Measurements from ENCODE around the gene LRMDA. TPM values are rescaled to one million over a fixed set of nuclear protein-coding genes. Genes with fewer than 3 reads are reported as not detected.

Gene LRMDA
- total and polyA plus RNA-seq, 12 donors, result 30.7 to 132 (median 78.1) TPM

DNA sequence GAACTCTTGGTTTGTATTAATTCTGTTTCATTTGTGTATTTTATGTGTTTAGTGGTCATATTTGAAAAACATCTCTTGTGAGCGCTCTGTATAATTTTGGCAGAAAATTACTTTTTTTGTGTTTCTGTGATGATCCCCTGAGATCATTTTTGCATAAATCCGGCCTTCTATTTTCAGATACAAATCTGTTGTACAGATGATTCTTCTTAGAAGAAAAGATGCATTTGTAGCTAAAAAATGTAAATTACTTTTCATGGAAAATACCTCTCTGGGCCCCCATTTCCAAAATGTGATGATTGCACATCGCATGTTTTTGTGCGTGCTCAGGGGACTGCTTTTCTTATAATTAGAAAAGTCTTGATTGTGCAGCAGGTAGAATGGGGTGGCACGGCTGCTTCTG is 395.4 kb downstream of the LRMDA start:
- DNase-seq, result no peak
- H3K4me1 ChIP-seq (replicated peaks in 1 of 2), result peaks cover 0 to 4% of the 10 kb centered on the region in 2 donors
- 77 to 94% (median 84%) methylated on average over 5 of the region's 5 CpGs for WGBS, 4 donors

GRCh38 chr10:75827587-75828021 is 396.2 kb downstream of the LRMDA start:
- intact Hi-C loops (cut with DNase I), result no loop called here
- Histone ChIP-seq H3K9me3 (replicated peaks in 1 of 3) (no peaks in the 10 kb centered on the region), H3K4me3 (no peak overlapping the region), H3K27me3 (no peaks in the 10 kb centered on the region), H3K4me1 (replicated peaks in 1 of 2) (peaks cover 0 to 4% of the 10 kb centered on the region in 2 donors), H3K27ac (no peak overlapping the region), H3K36me3 (replicated peaks in 1 of 2) (no peaks in the 10 kb centered on the region)
- TF ChIP-seq POLR2A (IDR thresholded peaks at IDR 0.05), result no peak
- TF ChIP-seq CTCF (IDR thresholded peaks at IDR 0.05), result no peak
- DNase-seq, result no peak
- 85 to 91% (median 90%) methylated on average over 5 of the region's 5 CpGs for WGBS, 4 donors

More for the DNA sequence above, 395.4 kb downstream of the LRMDA start:
- no peaks in the 10 kb centered on the region for H3K9me3 ChIP-seq (replicated peaks in 1 of 3)
- no peaks in the 10 kb centered on the region for H3K36me3 ChIP-seq (replicated peaks in 1 of 2)
- H3K4me3 ChIP-seq, result no peak overlapping the region
- no peaks in the 10 kb centered on the region for H3K27me3 ChIP-seq
- H3K27ac ChIP-seq, result no peak overlapping the region
- intact Hi-C loops (cut with DNase I), result no loop called here
- TF ChIP-seq CTCF (IDR thresholded peaks at IDR 0.05) (no peak), POLR2A (IDR thresholded peaks at IDR 0.05) (no peak)

GRCh38 chr10:75828413-75828812 is 397.0 kb downstream of the LRMDA start:
- Histone ChIP-seq H3K4me3 (no peak overlapping the region), H3K36me3 (replicated peaks in 1 of 2) (no peaks in the 10 kb centered on the region), H3K27ac (no peak overlapping the region), H3K9me3 (replicated peaks in 1 of 3) (no peaks in the 10 kb centered on the region), H3K4me1 (replicated peaks in 1 of 2) (peaks cover 0 to 4% of the 10 kb centered on the region in 2 donors), H3K27me3 (no peaks in the 10 kb centered on the region)
- no peak for DNase-seq
- 76 to 89% (median 82%) methylated on average over 3 of the region's 3 CpGs for WGBS, 4 donors
- intact Hi-C loops (cut with DNase I), result no loop called here
- TF ChIP-seq POLR2A (IDR thresholded peaks at IDR 0.05) (no peak), CTCF (IDR thresholded peaks at IDR 0.05) (no peak)

DNA sequence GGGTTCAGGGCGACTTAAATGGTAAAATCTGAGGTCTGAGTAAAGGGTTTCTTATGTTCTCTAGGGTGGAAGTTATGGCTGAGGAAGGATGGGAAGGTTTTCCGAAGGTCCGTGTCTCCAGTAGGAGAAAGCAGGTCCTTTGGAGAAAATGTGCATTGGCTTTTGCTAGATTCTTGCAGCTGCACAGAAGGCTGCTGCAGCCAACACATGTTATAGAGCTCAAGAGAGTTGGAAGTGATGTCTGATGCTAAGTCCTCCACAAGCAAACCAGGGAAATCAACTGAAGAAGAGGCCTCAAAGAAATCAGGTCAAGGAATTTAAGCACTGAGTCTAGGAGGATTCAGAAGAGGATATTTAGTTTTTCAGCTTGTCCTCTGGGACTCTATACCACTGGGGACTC is 404.6 kb downstream of the LRMDA start:
- no peaks in the 10 kb centered on the region for H3K9me3 ChIP-seq (replicated peaks in 1 of 3)
- no peak for DNase-seq
- H3K27me3 ChIP-seq, result no peaks in the 10 kb centered on the region
- H3K36me3 ChIP-seq (replicated peaks in 1 of 2), result no peaks in the 10 kb centered on the region
- H3K27ac ChIP-seq, result no peak overlapping the region
- TF ChIP-seq CTCF (IDR thresholded peaks at IDR 0.05) (no peak), POLR2A (IDR thresholded peaks at IDR 0.05) (no peak)
- intact Hi-C loops (cut with DNase I), result no loop called here
- no peaks in the 10 kb centered on the region for H3K4me1 ChIP-seq (replicated peaks in 1 of 2)
- H3K4me3 ChIP-seq, result no peak overlapping the region
- 87 to 97% (median 93%) methylated on average over 3 of the region's 3 CpGs for WGBS, 4 donors

Measured in adrenal gland (tissue), 12 donors.